ENCODE results near the gene CSNK1G3. TPM values are rescaled to one million over a fixed set of nuclear protein-coding genes. Genes with fewer than 3 reads are reported as not detected.

Gene CSNK1G3
- total RNA-seq, 4 donors from 2014 or later, result 40.0 to 57.1 (median 42.5) TPM

DNA sequence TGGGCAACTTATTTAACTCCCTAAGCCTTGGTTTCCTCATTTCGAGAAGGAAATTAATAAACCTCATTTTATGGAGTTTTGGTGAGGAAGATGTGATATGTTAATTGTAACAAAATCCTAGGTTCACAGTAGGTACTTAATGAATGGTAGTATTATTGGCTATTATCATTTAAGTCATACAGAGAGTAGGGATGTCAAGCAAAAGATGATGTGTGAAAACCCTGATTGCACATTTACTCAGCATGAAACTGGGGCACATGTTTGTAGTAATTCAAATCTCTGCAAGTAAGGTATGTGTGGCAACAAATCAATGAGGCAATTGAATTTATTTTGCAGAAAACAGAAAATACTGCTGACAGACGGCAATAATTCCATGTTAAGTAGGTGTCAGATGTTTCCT, 127.3 kb downstream of the CSNK1G3 start:
- ATAC-seq (ENCODE audit: low FRiP score) (no peak), DNase-seq (ENCODE audit: low spot score) (no peak)
- TF ChIP-seq, protein P1, sequence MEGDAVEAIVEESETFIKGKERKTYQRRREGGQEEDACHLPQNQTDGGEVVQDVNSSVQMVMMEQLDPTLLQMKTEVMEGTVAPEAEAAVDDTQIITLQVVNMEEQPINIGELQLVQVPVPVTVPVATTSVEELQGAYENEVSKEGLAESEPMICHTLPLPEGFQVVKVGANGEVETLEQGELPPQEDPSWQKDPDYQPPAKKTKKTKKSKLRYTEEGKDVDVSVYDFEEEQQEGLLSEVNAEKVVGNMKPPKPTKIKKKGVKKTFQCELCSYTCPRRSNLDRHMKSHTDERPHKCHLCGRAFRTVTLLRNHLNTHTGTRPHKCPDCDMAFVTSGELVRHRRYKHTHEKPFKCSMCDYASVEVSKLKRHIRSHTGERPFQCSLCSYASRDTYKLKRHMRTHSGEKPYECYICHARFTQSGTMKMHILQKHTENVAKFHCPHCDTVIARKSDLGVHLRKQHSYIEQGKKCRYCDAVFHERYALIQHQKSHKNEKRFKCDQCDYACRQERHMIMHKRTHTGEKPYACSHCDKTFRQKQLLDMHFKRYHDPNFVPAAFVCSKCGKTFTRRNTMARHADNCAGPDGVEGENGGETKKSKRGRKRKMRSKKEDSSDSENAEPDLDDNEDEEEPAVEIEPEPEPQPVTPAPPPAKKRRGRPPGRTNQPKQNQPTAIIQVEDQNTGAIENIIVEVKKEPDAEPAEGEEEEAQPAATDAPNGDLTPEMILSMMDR (IDR thresholded peaks at IDR 0.05), result no peak

DNA sequence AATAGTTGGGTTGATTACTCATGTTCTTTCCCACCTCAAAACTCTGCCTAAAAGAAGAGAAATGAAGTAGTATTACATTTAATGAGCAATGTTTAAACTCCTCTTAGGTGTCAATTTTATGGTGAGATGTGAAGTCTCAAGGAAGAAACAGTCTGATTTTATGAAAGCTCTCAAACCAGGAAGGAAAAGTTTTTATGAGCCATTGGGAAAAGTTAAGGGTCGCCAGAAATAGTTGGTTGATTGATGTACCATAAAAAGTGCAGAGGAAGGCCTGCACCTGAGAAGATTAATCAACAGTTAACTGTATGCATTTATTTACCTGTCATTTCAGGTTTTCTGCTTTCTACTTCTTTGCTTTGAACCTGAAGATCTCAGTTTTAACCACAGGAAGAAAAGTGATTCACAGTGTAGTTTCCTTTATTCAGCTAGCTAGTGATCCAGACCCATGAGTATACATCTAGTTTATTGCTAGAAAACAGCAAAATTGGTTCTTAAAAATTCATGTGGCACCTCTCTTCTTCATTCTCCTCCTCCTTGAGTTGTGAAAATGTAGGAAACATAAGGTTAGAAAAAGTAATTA, 133.1 kb downstream of the CSNK1G3 start:
- DNase-seq (ENCODE audit: low spot score), result no peak
- TF ChIP-seq, protein P1 (IDR thresholded peaks at IDR 0.05), result no peak
- no peak for ATAC-seq (ENCODE audit: low FRiP score)

DNA sequence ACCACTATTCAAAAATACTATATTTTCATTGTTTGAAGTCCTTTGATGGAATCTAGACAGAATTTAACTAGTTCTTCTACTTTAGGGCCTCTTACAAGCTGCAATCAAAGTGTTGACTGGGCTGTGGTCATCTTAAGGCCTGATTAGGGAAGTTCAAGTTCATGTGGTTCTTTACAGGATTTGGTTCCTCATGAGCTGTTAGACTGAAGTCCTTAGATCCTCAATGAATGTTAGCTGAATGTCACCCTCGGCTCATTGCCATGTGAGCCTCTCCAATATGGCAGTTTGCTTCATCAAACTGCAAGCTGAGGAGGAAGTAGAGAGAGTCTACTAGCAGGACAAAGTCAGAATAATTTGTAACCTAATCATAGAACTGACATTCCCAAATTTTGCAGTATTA, 135.1 kb downstream of the CSNK1G3 start:
- DNase-seq (ENCODE audit: low spot score), result no peak
- ATAC-seq (ENCODE audit: low FRiP score), result no peak
- TF ChIP-seq, protein P1 (IDR thresholded peaks at IDR 0.05), result no peak

DNA sequence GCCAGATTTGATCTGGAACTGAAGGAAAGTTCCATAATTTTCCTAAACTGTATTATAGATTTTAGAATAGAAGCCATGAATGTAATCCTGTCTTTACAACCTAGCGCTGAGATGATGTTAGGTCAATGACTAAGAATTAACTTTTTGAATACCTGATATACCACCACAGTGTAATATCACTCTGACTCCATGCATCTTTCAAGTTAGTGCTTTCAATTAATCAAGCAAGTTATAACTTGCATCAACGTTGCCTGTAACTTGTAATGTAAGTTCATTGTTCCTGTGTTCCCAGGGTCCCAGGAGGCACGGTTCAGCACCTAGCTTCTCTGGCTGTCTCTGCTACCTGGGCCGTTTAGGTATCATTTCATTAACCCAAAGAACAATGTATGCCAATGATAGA, 139.3 kb downstream of the CSNK1G3 start:
- ATAC-seq (ENCODE audit: low FRiP score) (no peak), DNase-seq (ENCODE audit: low spot score) (no peak)
- TF ChIP-seq, protein P1 (IDR thresholded peaks at IDR 0.05), result no peak

DNA sequence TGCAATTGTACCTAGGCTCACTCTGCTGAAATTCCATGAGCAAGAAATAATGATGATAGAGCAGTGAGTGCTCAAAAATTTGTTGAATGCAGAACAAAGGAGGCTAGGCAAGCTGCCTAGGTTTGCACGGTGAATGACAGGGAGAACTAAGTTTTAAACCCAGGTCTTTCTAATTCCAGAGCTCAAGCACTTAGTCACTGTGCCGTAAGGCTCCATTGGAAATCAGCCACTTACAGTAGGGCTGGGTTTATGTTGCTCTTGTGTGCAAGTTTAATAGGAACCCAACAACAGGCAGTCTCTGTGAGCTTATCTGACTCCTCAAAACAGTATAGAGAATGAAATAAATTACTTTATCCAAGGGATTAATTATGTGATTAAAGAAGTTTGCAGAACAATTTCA, 147.0 kb downstream of the CSNK1G3 start:
- TF ChIP-seq, protein P1 (IDR thresholded peaks at IDR 0.05), result no peak
- DNase-seq (ENCODE audit: low spot score), result no peak
- no peak for ATAC-seq (ENCODE audit: low FRiP score)

DNA sequence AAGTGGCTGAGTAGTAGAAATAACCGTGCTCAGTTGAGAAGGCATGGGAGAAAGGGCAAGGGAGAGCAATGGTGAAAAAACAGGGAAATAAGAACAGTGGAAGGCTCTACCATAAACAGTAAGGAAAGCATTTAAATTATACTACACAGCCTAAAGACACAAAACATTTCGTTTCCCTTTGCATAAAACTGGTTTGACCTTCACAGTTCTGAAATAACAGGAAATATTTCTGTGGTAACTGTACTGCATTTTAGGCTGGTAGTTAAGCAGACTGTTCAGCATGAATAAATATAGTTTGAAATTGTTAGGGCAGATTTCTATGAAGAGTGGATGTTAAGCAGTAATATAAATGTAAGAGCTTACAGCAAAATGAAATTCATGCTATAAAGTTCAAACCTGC, 147.5 kb downstream of the CSNK1G3 start:
- DNase-seq (ENCODE audit: low spot score) (no peak), ATAC-seq (ENCODE audit: low FRiP score) (no peak)
- TF ChIP-seq, protein P1 (IDR thresholded peaks at IDR 0.05), result no peak

DNA sequence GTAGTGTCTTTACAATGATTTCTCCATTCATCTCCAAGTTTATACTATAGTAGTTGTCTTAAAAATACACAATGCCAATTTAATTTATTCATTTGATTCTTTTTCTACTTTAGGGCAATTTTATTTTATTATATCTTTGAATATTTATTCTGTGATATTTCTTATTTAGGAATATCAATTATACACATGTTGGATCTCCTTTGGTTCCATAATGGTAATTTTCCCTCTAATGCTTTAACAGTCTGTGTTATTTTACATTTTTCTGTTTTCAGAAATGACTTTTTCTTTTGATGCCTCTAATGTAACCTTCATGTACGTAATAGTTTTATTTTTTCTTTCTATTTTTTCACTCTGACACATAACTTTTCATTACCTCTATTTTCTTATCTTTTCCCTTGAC, 153.0 kb downstream of the CSNK1G3 start:
- DNase-seq (ENCODE audit: low spot score) (no peak), ATAC-seq (ENCODE audit: low FRiP score) (no peak)
- TF ChIP-seq, protein P1 (IDR thresholded peaks at IDR 0.05), result no peak

All from omental fat pad (tissue), 4 donors.